H4 (cell line): ENCODE measurements around the gene NAGLU. TPM values are rescaled to one million over a fixed set of nuclear protein-coding genes. Genes with fewer than 3 reads are reported as not detected.

Experiments
- DNase-seq: peaks from one replicate; pipeline ENCODE4 v3.0.0-alpha.2; 2015; ENCODE audit warnings: low spot score
- total RNA-seq: library from RNA; depleted of rRNA; stranded (reverse); fragments of >200 nt; shearing (Covaris generic); gene quantifications from 2 replicates; pipeline ENCODE4 v1.2.3, GENCODE V29; 2014

NAGLU gene
- total RNA-seq, 1 experiment from 2014 or later: 18.7 TPM

- DNase-seq: no peak
Measured at GRCh38 chr17:42564815-42565522, 28.9 kb downstream of the NAGLU start.

GRCh38 chr17:42565523-42566214 lies 29.6 kb downstream of the NAGLU start:
- DNase-seq: no peak

GRCh38 chr17:42566215-42566882 lies 30.3 kb downstream of the NAGLU start:
- DNase-seq: no peak

GRCh38 chr17:42566883-42567573 lies 31.0 kb downstream of the NAGLU start, which contains the start of gene MLX:
Gene MLX, plus strand, starts transcription at chr17:42567100. Its CDS starts 25 bp downstream, at chr17:42567125.
- DNase-seq: peak; percentile 85

GRCh38 chr17:42568341-42569111 lies 32.5 kb downstream of the NAGLU start:
- no peak for DNase-seq

- no peak for DNase-seq
Measured at GRCh38 chr17:42571435-42572225, 35.6 kb downstream of the NAGLU start.

- no peak for DNase-seq
Measured at GRCh38 chr17:42573095-42573494, 37.1 kb downstream of the NAGLU start.

- no peak for DNase-seq
Measured at GRCh38 chr17:42574463-42574862, 38.4 kb downstream of the NAGLU start.

GRCh38 chr17:42577140-42577531 lies 41.1 kb downstream of the NAGLU start:
- DNase-seq: no peak

- DNase-seq: peak; percentile 89
Measured at GRCh38 chr17:42577532-42578281, 41.7 kb downstream of the NAGLU start, which contains the start of gene PSMC3IP. Gene PSMC3IP, minus strand, starts transcription at chr17:42577729. Its CDS starts 43 bp downstream, at chr17:42577686.

- peak; percentile 70 for DNase-seq
Measured at GRCh38 chr17:42578282-42578869, 42.3 kb downstream of the NAGLU start.

GRCh38 chr17:42579794-42580551 lies 43.9 kb downstream of the NAGLU start:
- DNase-seq: no peak

GRCh38 chr17:42581744-42582270 lies 45.8 kb downstream of the NAGLU start:
- DNase-seq: no peak

GRCh38 chr17:42584880-42585279 lies 48.8 kb downstream of the NAGLU start:
- no peak for DNase-seq

- DNase-seq: no peak
Measured at GRCh38 chr17:42585353-42585752, 49.3 kb downstream of the NAGLU start.

- no peak for DNase-seq
Measured at GRCh38 chr17:42586514-42587230, 50.6 kb downstream of the NAGLU start.

- DNase-seq: no peak
Measured at GRCh38 chr17:42590886-42591285, 54.8 kb downstream of the NAGLU start.

- no peak for DNase-seq
Measured at GRCh38 chr17:42591411-42591810, 55.4 kb downstream of the NAGLU start.
